HEK293 (cell line): ENCODE measurements around the gene TBX15.

ENCODE experiments used
- CTCF ChIP-seq: fragments of 450-650 bp; formaldehyde crosslinking; IDR thresholded peaks from 2 replicates; pipeline ENCODE4 v1.5.1; 2016; ENCODE audit warnings: missing biosample characterization, missing genetic modification characterization
- HOXA7 ChIP-seq: sonication (generic); formaldehyde crosslinking; IDR thresholded peaks from 2 replicates; pipeline ENCODE4 v1.8.1; 2022; ENCODE audit warnings: missing genetic modification reagents, borderline replicate concordance
- ZNF112 ChIP-seq: fragments of 450-650 bp; formaldehyde crosslinking; IDR thresholded peaks from 2 replicates; pipeline ENCODE4 v1.5.0; 2017; ENCODE audit warnings: missing biosample characterization, missing genetic modification characterization
- ZNF175 ChIP-seq: fragments of 450-650 bp; formaldehyde crosslinking; IDR thresholded peaks from 2 replicates; pipeline ENCODE4 v1.5.1; 2016; ENCODE audit warnings: missing biosample characterization, missing genetic modification characterization
- ZNF18 ChIP-seq: fragments of 450-650 bp; formaldehyde crosslinking; IDR thresholded peaks from 2 replicates; pipeline ENCODE4 v1.5.1; 2016; ENCODE audit warnings: missing biosample characterization, missing genetic modification characterization
- ZNF548 ChIP-seq: fragments of 450-650 bp; formaldehyde crosslinking; IDR thresholded peaks from 2 replicates; pipeline ENCODE4 v1.5.1; 2016; ENCODE audit warnings: missing biosample characterization, missing genetic modification characterization
- ZNF645 ChIP-seq: fragments of 450-650 bp; formaldehyde crosslinking; IDR thresholded peaks from 2 replicates; pipeline ENCODE4; 2016; ENCODE audit warnings: missing biosample characterization, missing genetic modification characterization
- ZNF704 ChIP-seq: fragments of 450-650 bp; formaldehyde crosslinking; IDR thresholded peaks from 2 replicates; pipeline ENCODE4 v1.5.1; 2016; ENCODE audit warnings: missing biosample characterization, missing genetic modification characterization
- ZSCAN16 ChIP-seq: fragments of 450-650 bp; formaldehyde crosslinking; IDR thresholded peaks from 2 replicates; pipeline ENCODE4 v1.5.1; 2016; ENCODE audit warnings: missing biosample characterization, missing genetic modification characterization

- TF ChIP-seq ZNF704 (no peak), ZNF645 (tag by site-specific recombination) (no peak), ZNF548 (tag by site-specific recombination) (no peak), CTCF (tag by site-specific recombination) (no peak), ZNF112 (tag by site-specific recombination) (no peak), ZNF18 (no peak), ZSCAN16 (no peak), ZNF175 (tag by site-specific recombination) (no peak), HOXA7 (CRISPR knock-in tag) (no peak)
Measured at GRCh38 chr1:119009312-119009655, 21.1 kb upstream of the TBX15 start.
